GM18505 (cell line): ENCODE results near the gene SOX6.
"Not testable (repeated sequence)": the region's sequence is repeated elsewhere in the genome, so short reads cannot be mapped to it uniquely, and the experiment has no call there.

Experiments used
- ATAC-seq: cut with Tn5 transposase; IDR thresholded peaks from one replicate; pipeline ENCODE4 v1.9.1; 2021; ENCODE audit not compliant: unreplicated experiment
- POLR2A ChIP-seq: IDR thresholded peaks from 4 replicates; pipeline ENCODE4 v1.6.1; 2011; ENCODE audit warnings: borderline replicate concordance; ENCODE audit not compliant: insufficient read depth, insufficient read length; ENCODE audit errors: extremely low read depth

Gene SOX6

GRCh38 chr11:16356057-16356760 lies at the start of gene SOX6:
SOX6 (minus strand) TSS chr11:16356546; CDS start chr11:16341248, 15,298 bp downstream.
- ATAC-seq: no peak
- no peak for TF ChIP-seq POLR2A

DNA sequence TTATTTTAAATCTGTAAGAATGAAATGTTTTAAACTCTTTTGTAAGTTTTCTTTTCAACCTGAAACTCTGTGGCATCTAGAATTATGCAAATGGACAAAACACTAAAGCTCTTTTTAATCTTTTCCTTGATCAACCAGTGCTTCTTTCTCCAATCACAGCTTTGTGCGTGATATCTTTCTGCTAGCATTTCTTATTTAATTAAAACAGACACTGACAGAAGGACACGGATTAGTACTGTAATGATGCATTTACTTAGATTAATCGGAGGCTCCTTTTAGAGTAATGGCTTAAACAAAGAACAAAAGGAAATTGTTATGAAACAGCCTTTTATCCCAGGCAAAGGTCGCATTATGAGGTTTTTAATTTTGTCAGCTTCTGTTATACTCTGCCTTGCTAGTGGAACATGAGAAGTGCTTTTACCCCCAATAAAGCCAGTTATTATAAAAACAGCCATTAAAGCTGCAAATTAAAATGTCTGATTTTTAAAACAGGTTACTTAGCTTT lies 48.5 kb upstream of the SOX6 start:
- no peak for ATAC-seq
- TF ChIP-seq POLR2A: no peak

GRCh38 chr11:16403851-16404250 lies 47.5 kb upstream of the SOX6 start:
- no peak for TF ChIP-seq POLR2A
- ATAC-seq: no peak

- no peak for ATAC-seq
- no peak for TF ChIP-seq POLR2A
Measured at GRCh38 chr11:16403448-16403803, 47.1 kb upstream of the SOX6 start.

DNA sequence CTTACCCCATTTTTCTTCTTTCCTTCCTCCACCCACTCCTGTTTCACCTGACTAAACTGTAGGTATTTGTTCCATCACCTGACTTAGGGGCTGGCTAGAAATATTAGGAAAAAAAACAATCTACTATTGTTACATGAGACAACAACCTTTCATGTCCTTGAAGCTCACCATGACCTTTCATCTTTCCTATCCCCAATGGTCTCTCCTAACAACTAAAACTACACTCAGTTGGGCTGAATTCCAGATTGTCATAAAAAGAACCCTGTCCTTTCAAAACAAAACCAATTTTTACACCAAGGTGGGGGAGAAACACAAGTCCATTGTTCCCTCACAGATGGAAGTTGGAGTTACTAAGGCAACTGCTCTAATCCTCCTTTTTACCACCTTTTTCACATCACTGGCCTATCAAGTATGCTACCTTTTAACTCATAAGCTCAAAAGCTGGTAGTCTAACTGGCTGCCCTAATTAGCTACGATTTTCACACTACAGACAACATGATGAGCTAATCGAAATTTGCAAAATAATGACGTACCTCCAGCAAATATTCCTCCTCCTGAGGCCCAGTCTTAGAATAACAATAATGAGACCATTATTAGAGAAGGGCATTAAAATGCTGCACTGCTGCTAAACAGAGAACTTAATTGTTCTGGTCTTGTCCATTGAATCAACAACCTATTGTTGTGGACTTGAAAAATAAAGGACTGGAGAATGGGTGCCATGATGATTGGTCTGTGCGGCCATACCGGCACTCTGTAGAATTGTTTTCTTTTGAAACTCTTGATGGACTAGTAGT lies 46.5 kb upstream of the SOX6 start:
- TF ChIP-seq POLR2A: no peak
- ATAC-seq: no peak

- no peak for TF ChIP-seq POLR2A
- ATAC-seq: no peak
Measured at GRCh38 chr11:16397390-16397789, 41.0 kb upstream of the SOX6 start.

- no peak for ATAC-seq
- TF ChIP-seq POLR2A: no peak
Measured at GRCh38 chr11:16395601-16396000, 39.3 kb upstream of the SOX6 start.

DNA sequence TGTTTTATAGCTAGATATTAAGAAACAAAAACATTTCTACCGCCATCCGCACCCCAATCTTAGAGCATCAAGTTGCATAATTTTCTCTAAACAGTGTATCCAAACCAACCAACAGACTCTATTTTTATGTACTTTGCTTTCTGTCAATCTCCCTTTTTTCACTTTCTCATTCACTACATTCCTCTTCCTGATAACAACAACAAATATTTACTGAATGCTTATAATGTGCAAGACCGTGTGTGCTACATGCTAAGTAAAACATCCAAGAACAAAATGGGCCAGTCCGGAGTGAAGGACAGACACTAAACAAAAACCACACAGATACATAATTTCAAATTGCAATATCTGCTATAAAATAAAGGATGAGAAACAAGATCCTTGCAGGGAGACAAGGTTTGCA lies 38.6 kb upstream of the SOX6 start:
- TF ChIP-seq POLR2A: no peak
- no peak for ATAC-seq

GRCh38 chr11:16393340-16393739 lies 37.0 kb upstream of the SOX6 start:
- TF ChIP-seq POLR2A: no peak

GRCh38 chr11:16392616-16393015 lies 36.3 kb upstream of the SOX6 start:
- no peak for ATAC-seq
- no peak for TF ChIP-seq POLR2A

More at GRCh38 chr11:16393340-16393739, 37.0 kb upstream of the SOX6 start:
- ATAC-seq: no peak

DNA sequence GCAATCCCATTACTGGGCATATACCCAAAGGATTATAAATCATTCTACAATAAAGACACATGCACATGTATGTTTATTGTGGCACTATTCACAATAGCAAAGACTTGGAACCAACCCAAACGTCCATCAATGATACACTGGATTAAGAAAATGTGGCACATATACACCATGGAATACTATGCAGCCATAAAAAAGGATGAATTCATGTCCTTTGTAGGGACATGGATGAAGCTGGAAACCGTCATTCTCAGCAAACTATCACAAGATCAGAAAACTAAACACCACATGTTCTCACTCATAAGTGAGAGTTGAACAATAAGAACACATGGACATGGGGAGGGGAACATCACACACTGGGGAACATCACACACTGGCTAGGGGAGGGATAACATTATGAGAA lies 34.5 kb upstream of the SOX6 start:
- not testable (repeated sequence) for ATAC-seq

- TF ChIP-seq POLR2A: no peak
- no peak for ATAC-seq
Measured at GRCh38 chr11:16385099-16385498, 28.8 kb upstream of the SOX6 start.

DNA sequence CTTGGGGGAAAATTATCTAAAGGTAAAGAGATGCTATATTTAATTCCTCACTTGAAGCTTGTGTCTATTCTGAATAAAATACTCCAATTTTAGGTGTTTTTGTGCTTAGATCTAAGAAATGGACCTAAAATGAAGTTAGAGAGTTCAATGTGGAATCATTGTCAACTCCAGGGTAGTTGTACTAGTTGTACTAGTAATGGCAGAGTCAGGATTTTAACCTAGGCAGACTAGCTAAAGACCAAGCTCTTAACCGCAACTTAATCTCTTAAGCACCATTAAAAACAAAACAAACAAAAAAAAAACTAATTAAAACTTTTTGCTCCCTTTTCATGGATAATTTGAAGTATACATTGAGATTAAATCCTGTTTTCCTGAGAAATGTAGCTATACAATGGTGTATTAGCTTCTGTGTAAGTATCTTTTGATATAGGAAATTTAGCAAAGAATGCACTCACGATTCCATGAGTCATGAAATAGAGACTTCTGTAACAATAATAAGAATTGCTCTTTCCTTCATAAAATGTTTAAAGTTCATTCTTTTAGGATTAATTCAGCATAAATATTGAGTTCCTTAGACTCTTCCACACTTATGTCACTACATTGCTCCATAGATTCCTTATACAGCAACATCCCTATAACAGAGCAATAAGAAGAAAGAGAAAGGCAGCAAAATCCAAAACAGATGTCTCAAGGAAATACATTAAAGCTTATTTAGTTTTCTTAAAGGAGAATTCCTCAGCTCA lies 26.5 kb upstream of the SOX6 start:
- ATAC-seq: no peak
- no peak for TF ChIP-seq POLR2A

DNA sequence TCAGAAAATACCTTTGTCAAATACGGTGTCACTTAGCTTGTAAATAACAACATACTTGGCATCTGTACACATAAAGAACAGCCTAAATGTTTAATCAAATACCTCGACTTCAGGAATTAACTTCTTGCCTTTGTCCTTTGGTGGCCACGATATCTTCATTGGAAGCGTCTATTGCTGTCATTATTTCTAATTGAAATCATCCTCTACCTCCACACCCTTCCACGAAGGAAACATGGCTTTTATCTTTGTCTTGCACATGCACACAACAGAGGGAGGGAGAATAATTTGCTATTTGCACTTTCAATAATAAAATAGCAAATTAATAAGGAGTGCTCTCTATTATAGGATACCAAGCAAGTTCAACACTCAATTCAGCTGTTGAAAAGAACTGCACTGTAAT lies 25.8 kb upstream of the SOX6 start:
- no peak for TF ChIP-seq POLR2A
- ATAC-seq: no peak

GRCh38 chr11:16380941-16381568 lies 24.7 kb upstream of the SOX6 start:
- TF ChIP-seq POLR2A: no peak
- ATAC-seq: no peak
